GM12878 (cell line): ENCODE data around the gene SHQ1. TPM values are rescaled to one million over a fixed set of nuclear protein-coding genes. Genes with fewer than 3 reads are reported as not detected.

Experiments used
- ATAC-seq: fragments of 200-7000 bp; cut with Tn5 transposase; 3 replicates; pipeline ENCODE4 v1.9.1; 2020; ENCODE audit warnings: mild to moderate bottlenecking, moderate library complexity
- BruUV-seq: library from RNA; stranded (reverse); fragments of 400-500 nt; replicated peaks from 2 replicates; lab custom pipeline; 2021; lab: Mats Ljungman, UMichigan
- CTCF ChIA-PET: fragments of 300-600 bp; sonication (Branson Sonifier 250); formaldehyde crosslinking; extraction: SDS; loops from one replicate; lab custom pipeline; 2021; ENCODE audit warnings: inconsistent platforms; lab: Yijun Ruan, JAX
- POLR2A ChIA-PET: fragments of 350-600 bp; formaldehyde crosslinking; extraction: SDS; loops from one replicate; lab custom pipeline; 2021; ENCODE audit warnings: inconsistent platforms; lab: Charles Lee
- RAD21 ChIA-PET: fragments of 300-600 bp; sonication (Branson Sonifier 250); formaldehyde crosslinking; loops from one replicate; lab custom pipeline; 2023; ENCODE audit warnings: antibody characterized with exemption; ENCODE audit not compliant: unreplicated experiment; lab: Charles Lee
- SMC1A ChIA-PET: fragments of 300-600 bp; sonication (Branson Sonifier 250); formaldehyde crosslinking; loops from one replicate; lab custom pipeline; 2023; ENCODE audit not compliant: unreplicated experiment, uncharacterized antibody; lab: Charles Lee
- DNase-seq: peaks from one replicate; pipeline ENCODE4 v3.0.0-alpha.2; 2011; ENCODE audit warnings: low read depth, low spot score
- FAIRE-seq: peaks from 3 replicates; lab custom pipeline; 2011; peaks lifted over from hg19 to GRCh38; lab: Jason Lieb, UNC
- H2AFZ ChIP-seq: 2 replicates; pipeline ENCODE4 v1.6.0; 2011; ENCODE audit warnings: low read depth, low read length, control low read depth; ENCODE audit not compliant: control insufficient read depth
- H3K27ac ChIP-seq: 2 replicates; pipeline ENCODE4 v1.5.1; 2011; ENCODE audit warnings: control low read depth; ENCODE audit not compliant: control insufficient read depth, insufficient read depth
- H3K27me3 ChIP-seq, 2 experiments: replicated peaks in 1 of 2; 2 replicates each; pipeline versions ENCODE4 v1.6.0 to v1.6.1; 2011; ENCODE audit warnings: low read length in 1 of 2; ENCODE audit not compliant: control insufficient read depth in 2 of 2, insufficient read depth in 2 of 2
- H3K36me3 ChIP-seq, 2 experiments: 2 replicates each; pipeline ENCODE4 v1.5.1; 2011; ENCODE audit warnings: low read length in 1 of 2; ENCODE audit not compliant: control insufficient read depth in 2 of 2, insufficient read depth in 2 of 2
- H3K4me1 ChIP-seq: 2 replicates; pipeline ENCODE4 v1.6.1; 2011; ENCODE audit warnings: mild to moderate bottlenecking, low read length, moderate library complexity, mixed read lengths; ENCODE audit not compliant: control insufficient read depth, insufficient read depth
- H3K4me2 ChIP-seq: 2 replicates; pipeline ENCODE4 v1.6.0; 2011; ENCODE audit warnings: control low read depth; ENCODE audit not compliant: control insufficient read depth, insufficient read depth
- H3K4me3 ChIP-seq: fragments of 200-600 bp; sonication (generic); 2 replicates; pipeline ENCODE4 v1.5.1; 2016
- H3K79me2 ChIP-seq: 2 replicates; pipeline ENCODE4 v1.6.0; 2011; ENCODE audit warnings: low read length; ENCODE audit not compliant: control insufficient read depth, insufficient read depth
- H3K9ac ChIP-seq: 2 replicates; pipeline ENCODE4 v1.8.0; 2011; ENCODE audit warnings: low read length, control low read depth, mixed read lengths; ENCODE audit not compliant: control insufficient read depth, insufficient read depth
- H3K9me3 ChIP-seq: replicated peaks from 3 replicates; pipeline ENCODE4 v1.5.1; 2011; ENCODE audit warnings: mild to moderate bottlenecking, low read length; ENCODE audit not compliant: control insufficient read depth, insufficient read depth
- H4K20me1 ChIP-seq: 2 replicates; pipeline ENCODE4 v1.6.0; 2011; ENCODE audit not compliant: control insufficient read depth, insufficient read depth
- CTCF ChIP-seq, 3 experiments: IDR thresholded peaks in 2 of 3; conservative IDR thresholded peaks in 1 of 3; 2 replicates each; pipeline ENCODE4 v1.5.1; 2011; ENCODE audit warnings: low read depth in 3 of 3, low read length in 3 of 3, mild to moderate bottlenecking in 3 of 3, control low read depth in 2 of 3, moderate library complexity in 2 of 3, inconsistent platforms in 1 of 3, mixed read lengths in 1 of 3; ENCODE audit not compliant: control insufficient read depth in 2 of 3, insufficient read depth in 1 of 3; ENCODE audit errors: extremely low read depth in 1 of 3
- RAD21 ChIP-seq: IDR thresholded peaks from 2 replicates; pipeline ENCODE4 v1.6.1; 2011; ENCODE audit warnings: mild to moderate bottlenecking, low read depth, low read length, moderate library complexity; ENCODE audit not compliant: insufficient read depth
- REST ChIP-seq: IDR thresholded peaks from 2 replicates; pipeline ENCODE4 v1.6.1; 2012; ENCODE audit warnings: mild to moderate bottlenecking, low read depth, low read length
- SMC3 ChIP-seq: IDR thresholded peaks from 2 replicates; pipeline ENCODE4 v1.6.1; 2011; ENCODE audit warnings: low read length, improper control_type of control experiment, borderline replicate concordance
- SP1 ChIP-seq: IDR thresholded peaks from one replicate; pipeline ENCODE4 v1.6.1; 2011; ENCODE audit warnings: low read depth, low read length
- WGBS: methylation state at CpG from one replicate; pipeline ENCODE4 v1.1.6; 2016; ENCODE audit warnings: low lambda C conversion rate; ENCODE audit not compliant: insufficient replicate concordance, insufficient coverage; ENCODE audit errors: missing lambda C conversion rate; 5-methylcytosine and 5-hydroxymethylcytosine counted together
- in situ Hi-C: fragments of 300-500 bp; cut with MboI; formaldehyde crosslinking; loops from 9 replicates; pipeline ENCODE4 v1.14.3; 2018; ENCODE audit warnings: mixed read lengths
- intact Hi-C: fragments of 100-400 bp; cut with micrococcal nuclease; formaldehyde crosslinking; loops from one replicate; pipeline ENCODE4 v1.14.2; 2022; ENCODE audit not compliant: unreplicated experiment
- polyA plus RNA-seq, 11 experiments: library from polyadenylated mRNA; depleted of rRNA in 4 of 11; unstranded in 6 of 11; stranded (reverse) in 5 of 11; fragments of >200 nt; fragmentation: Nextera tagmentation in 4 of 11; fragmentation: Illumina TruSeq in 1 of 11; extraction: Ambion mirVana in 4 of 11; extraction: Trizol in 1 of 11; gene quantifications; 1 replicate in 1 of 11; 2 replicates in 10 of 11; pipeline versions ENCODE4 v1.2.1 to v1.2.3, GENCODE V29; 2011 to 2016; ENCODE audit warnings: inconsistent platforms in 2 of 11, missing spikeins in 2 of 11, low read depth in 1 of 11
- total RNA-seq, 4 experiments: library from RNA; depleted of rRNA in 3 of 4; stranded (reverse); fragments of >200 nt in 3 of 4; fragmentation: Illumina TruSeq in 1 of 4; extraction: Trizol in 1 of 4; gene quantifications; 2 replicates each; pipeline versions ENCODE4 v1.2.1 to v1.2.3, GENCODE V29; 2013 to 2021
- TF ChIP-seq, protein P1 (sequence below): IDR thresholded peaks from 2 replicates; pipeline ENCODE4 v1.6.1; 2011; ENCODE audit warnings: mild to moderate bottlenecking, low read depth, low read length, moderate library complexity; ENCODE audit not compliant: insufficient replicate concordance

Gene SHQ1
- total and polyA plus RNA-seq, 10 of the 15 experiments (the other 5 are each of a cell fraction or from before 2014, with no cell fraction given), result 12.6 to 51.7 (median 24.5) TPM

- Histone ChIP-seq H2AFZ (no peak overlapping the region), H3K27ac (0 out of 2 replicates have a peak overlapping the region, but pooled peaks have one; percentile 13), H3K4me3 (no peak overlapping the region), H3K4me1 (peaks cover 47% of the 10 kb centered on the region), H3K79me2 (no peaks in the 10 kb centered on the region; the same call in 1 of the 2 replicates), H3K36me3 (no peaks in the 10 kb centered on the region; a peak in 1 of 4 replicates), H3K9me3 (no peaks in the 10 kb centered on the region), H3K27me3 (no peaks in the 10 kb centered on the region), H4K20me1 (no peaks in the 10 kb centered on the region), H3K9ac (no peak overlapping the region), H3K4me2 (no peak overlapping the region)
- ChIA-PET CTCF (interaction anchor here (0.8 to 9.5 kb wide), 25 partner anchors 10 to 1107 kb away, joined by 3 to 239 read pairs (median 4); no protein-coding TSS in a partner anchor), POLR2A (interaction anchor here (0.6 to 1.4 kb wide), 3 partner anchors 28 to 834 kb away, joined by 3 to 4 read pairs (median 3); partner anchors contain the start of gene RYBP), RAD21 (interaction anchor here (0.5 to 8.5 kb wide), 11 partner anchors 27 to 944 kb away, joined by 3 to 131 read pairs (median 4); no protein-coding TSS in a partner anchor), SMC1A (interaction anchor here (0.8 to 9.4 kb wide), 18 partner anchors 10 to 1089 kb away, joined by 3 to 142 read pairs (median 6); partner anchors contain the start of gene SHQ1)
- BruUV-seq, result no TSS peak
- ATAC-seq, result no peak
- WGBS, result 73% methylated on average over 3 of the region's 3 CpGs
- TF ChIP-seq SMC3 (peak; percentile 54; the same call in 1 of the 2 replicates), REST (no peak), RAD21 (peak; percentile 77), SP1 (no peak), CTCF (IDR thresholded peaks at IDR 0.05 in 2 of 3, conservative IDR thresholded peaks at IDR 0.05 in 1 of 3; ENCODE audit: control insufficient read depth in 2 of 3, extremely low read depth in 1 of 3, insufficient read depth in 1 of 3, low read depth in 3 of 3, low read length in 3 of 3) (peak; percentile 43 to 74 (median 53))
- TF ChIP-seq, protein P1, sequence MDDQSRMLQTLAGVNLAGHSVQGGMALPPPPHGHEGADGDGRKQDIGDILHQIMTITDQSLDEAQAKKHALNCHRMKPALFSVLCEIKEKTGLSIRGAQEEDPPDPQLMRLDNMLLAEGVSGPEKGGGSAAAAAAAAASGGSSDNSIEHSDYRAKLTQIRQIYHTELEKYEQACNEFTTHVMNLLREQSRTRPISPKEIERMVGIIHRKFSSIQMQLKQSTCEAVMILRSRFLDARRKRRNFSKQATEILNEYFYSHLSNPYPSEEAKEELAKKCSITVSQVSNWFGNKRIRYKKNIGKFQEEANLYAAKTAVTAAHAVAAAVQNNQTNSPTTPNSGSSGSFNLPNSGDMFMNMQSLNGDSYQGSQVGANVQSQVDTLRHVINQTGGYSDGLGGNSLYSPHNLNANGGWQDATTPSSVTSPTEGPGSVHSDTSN, result no peak
- DNase-seq, result no peak
- intact Hi-C loops (loop anchor here (2.0 to 10.0 kb wide), 4 partner anchors 61 to 891 kb away; no protein-coding TSS in a partner anchor), in situ Hi-C loops (no loop called here)
- peak; percentile 38 for FAIRE-seq
These were observed 30.0 kb downstream of the SHQ1 start for GRCh38 chr3:72818092-72818773.
